ENCODE results near the gene NOLC1.

GRCh38 chr10:102202386-102202785, 50.2 kb downstream of the NOLC1 start:
- no peak for TF ChIP-seq CTCF (IDR thresholded peaks at IDR 0.05)
- no peak for TF ChIP-seq POLR2A (IDR thresholded peaks at IDR 0.05)
- no peak for TF ChIP-seq POLR2AphosphoS5 (IDR thresholded peaks at IDR 0.05)
- TF ChIP-seq EP300 (IDR thresholded peaks at IDR 0.05), result no peak

Measured in suprapubic skin (tissue), 4 donors.